ENCODE results near the gene CCDC201.
"Not testable (repeated sequence)": the region's sequence is repeated elsewhere in the genome, so short reads cannot be mapped to it uniquely, and the experiment has no call there.

CCDC201 gene

GRCh38 chr7:45872116-45873034, 507 bp downstream of the CCDC201 start:
- DNase-seq, result no peak

GRCh38 chr7:45869426-45869825, 3.5 kb downstream of the CCDC201 start:
- DNase-seq, result no peak

- no peak for DNase-seq
These were observed 5.4 kb downstream of the CCDC201 start for GRCh38 chr7:45867471-45867870.

- DNase-seq, result no peak
These were observed 7.1 kb downstream of the CCDC201 start for GRCh38 chr7:45865594-45866410.

- no peak for DNase-seq
These were observed 9.2 kb downstream of the CCDC201 start for GRCh38 chr7:45863715-45864114.

GRCh38 chr7:45856888-45857287, 16.0 kb downstream of the CCDC201 start:
- DNase-seq, result not testable (repeated sequence)

- DNase-seq, result not testable (repeated sequence)
These were observed 17.2 kb downstream of the CCDC201 start for GRCh38 chr7:45855680-45856079.

- not testable (repeated sequence) for DNase-seq
These were observed 19.4 kb downstream of the CCDC201 start for GRCh38 chr7:45853491-45853890.

GRCh38 chr7:45852984-45853383, 19.9 kb downstream of the CCDC201 start:
- DNase-seq, result not testable (repeated sequence)

GRCh38 chr7:45848734-45849133, 24.1 kb downstream of the CCDC201 start:
- not testable (repeated sequence) for DNase-seq

GRCh38 chr7:45846536-45846935, 26.3 kb downstream of the CCDC201 start:
- DNase-seq, result not testable (repeated sequence)

- not testable (repeated sequence) for DNase-seq
These were observed 30.8 kb downstream of the CCDC201 start for GRCh38 chr7:45841926-45842717.

- not testable (repeated sequence) for DNase-seq
These were observed 34.0 kb downstream of the CCDC201 start for GRCh38 chr7:45838852-45839251.

- DNase-seq, result not testable (repeated sequence)
These were observed 40.3 kb downstream of the CCDC201 start for GRCh38 chr7:45832433-45833177.

- DNase-seq, result not testable (repeated sequence)
These were observed 43.0 kb downstream of the CCDC201 start for GRCh38 chr7:45829846-45830245.

GRCh38 chr7:45827731-45828130, 45.2 kb downstream of the CCDC201 start:
- not testable (repeated sequence) for DNase-seq

GRCh38 chr7:45826550-45826949, 46.3 kb downstream of the CCDC201 start:
- not testable (repeated sequence) for DNase-seq

GRCh38 chr7:45818763-45819162, 54.1 kb downstream of the CCDC201 start:
- DNase-seq, result not testable (repeated sequence)

- DNase-seq, result not testable (repeated sequence)
These were observed 55.0 kb downstream of the CCDC201 start for GRCh38 chr7:45817913-45818312.

- DNase-seq, result not testable (repeated sequence)
These were observed 55.9 kb downstream of the CCDC201 start for GRCh38 chr7:45817016-45817415.

GRCh38 chr7:45814216-45815118, 58.4 kb downstream of the CCDC201 start:
- DNase-seq, result not testable (repeated sequence)
